ENCODE data around the gene AGAP3.

DNA sequence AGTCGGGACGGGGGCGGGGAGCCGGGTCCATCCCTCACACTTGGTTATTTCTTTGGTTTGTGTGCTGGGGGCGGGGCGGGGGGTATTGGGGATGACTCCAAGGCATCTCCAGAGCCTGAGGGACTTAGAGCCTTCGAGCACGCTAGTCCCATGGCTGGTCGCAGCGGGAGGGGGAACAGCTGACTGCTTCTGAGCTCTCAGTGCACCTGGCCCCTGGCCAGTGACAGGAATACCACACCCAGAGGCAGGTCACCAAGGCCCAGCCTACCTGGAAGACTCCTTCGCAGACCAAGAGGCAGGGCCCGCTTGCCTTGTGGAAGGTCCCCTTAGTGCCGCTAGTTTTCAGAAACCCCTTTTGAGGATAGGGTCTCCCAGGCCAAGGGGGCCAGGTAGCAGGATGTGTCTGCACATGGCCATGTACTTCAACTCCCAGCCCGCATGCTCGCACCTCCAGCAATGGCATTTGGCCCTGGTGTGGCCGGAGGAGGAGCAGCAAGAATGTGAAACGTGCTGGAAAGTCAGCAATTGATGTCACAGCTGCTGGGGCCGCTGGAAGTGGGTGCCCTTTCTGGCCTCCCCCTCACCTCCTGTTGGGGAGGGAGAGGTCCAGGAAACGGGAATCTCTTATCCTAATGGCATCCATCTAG is 40.3 kb downstream of the AGAP3 start:
- TF ChIP-seq CTCF (IDR thresholded peaks at IDR 0.05) (no peak), POLR2A (IDR thresholded peaks at IDR 0.05) (no peak)
